Liver (tissue), 9 donors: ENCODE results near the gene GFRA1. TPM values are rescaled to one million over a fixed set of nuclear protein-coding genes. Genes with fewer than 3 reads are reported as not detected.

Experiments used
- DNase-seq: peaks from one replicate; pipeline ENCODE4 v3.0.0-alpha.2; 2017; ENCODE audit warnings: low spot score
- H3K27ac ChIP-seq, 2 donors: one replicate each; pipeline ENCODE4 v1.7.0; 2013; ENCODE audit warnings: inconsistent platforms in 2 of 2, low read length in 2 of 2, control low read depth in 1 of 2, low read depth in 1 of 2, mild to moderate bottlenecking in 1 of 2
- H3K27me3 ChIP-seq, 4 donors: one replicate each; pipeline versions ENCODE4 v1.6.1 to v1.7.0; 2013; ENCODE audit warnings: low read length in 3 of 4, inconsistent platforms in 1 of 4, mild to moderate bottlenecking in 1 of 4, moderate library complexity in 1 of 4; ENCODE audit not compliant: control insufficient read depth in 4 of 4, insufficient read depth in 4 of 4
- H3K36me3 ChIP-seq, 4 donors: one replicate each; pipeline versions ENCODE4 v1.6.1 to v1.7.0; 2013; ENCODE audit warnings: low read length in 3 of 4, mild to moderate bottlenecking in 3 of 4, low read depth in 1 of 4, moderate library complexity in 1 of 4; ENCODE audit not compliant: control insufficient read depth in 4 of 4, insufficient read depth in 3 of 4
- H3K4me1 ChIP-seq, 4 donors: one replicate each; pipeline versions ENCODE4 v1.6.1 to v1.7.0; 2013; ENCODE audit warnings: low read length in 3 of 4, mild to moderate bottlenecking in 3 of 4, moderate library complexity in 1 of 4; ENCODE audit not compliant: control insufficient read depth in 4 of 4, insufficient read depth in 4 of 4
- H3K4me3 ChIP-seq, 3 donors: one replicate each; pipeline versions ENCODE4 v1.6.1 to v1.7.0; 2013; ENCODE audit warnings: low read length in 3 of 3, control low read depth in 1 of 3, low read depth in 1 of 3, mild to moderate bottlenecking in 1 of 3
- H3K9ac ChIP-seq, 2 donors: one replicate each; pipeline ENCODE4 v1.7.0; 2013; ENCODE audit warnings: low read length in 2 of 2, mild to moderate bottlenecking in 2 of 2, moderate library complexity in 2 of 2, control low read depth in 1 of 2, low read depth in 1 of 2
- H3K9me3 ChIP-seq, 4 donors: one replicate each; pipeline versions ENCODE4 v1.6.1 to v1.7.0; 2013; ENCODE audit warnings: low read length in 3 of 4; ENCODE audit not compliant: control insufficient read depth in 4 of 4
- EGR1 ChIP-seq, 2 donors: IDR thresholded peaks; 2 replicates each; pipeline ENCODE4 v1.6.1; 2016 to 2018; ENCODE audit warnings: antibody characterized with exemption in 2 of 2, low read depth in 2 of 2
- FOXA1 ChIP-seq: IDR thresholded peaks from 2 replicates; pipeline ENCODE4 v1.6.1; 2016; ENCODE audit warnings: antibody characterized with exemption
- FOXA2 ChIP-seq: IDR thresholded peaks from 2 replicates; pipeline ENCODE4 v1.6.1; 2016; ENCODE audit warnings: antibody characterized with exemption
- GABPA ChIP-seq, 2 donors: IDR thresholded peaks in 1 of 2; conservative IDR thresholded peaks in 1 of 2; 2 replicates each; pipeline ENCODE4 v1.6.1; 2016; ENCODE audit warnings: antibody characterized with exemption in 2 of 2, mild to moderate bottlenecking in 1 of 2, moderate library complexity in 1 of 2
- HNF4A ChIP-seq, 2 donors: conservative IDR thresholded peaks; 2 replicates each; pipeline ENCODE4 v1.6.1; 2016; ENCODE audit warnings: antibody characterized with exemption in 2 of 2, mild to moderate bottlenecking in 2 of 2
- HNF4G ChIP-seq: IDR thresholded peaks from 2 replicates; pipeline ENCODE4 v1.6.1; 2016; ENCODE audit warnings: antibody characterized with exemption
- JUND ChIP-seq, 2 donors: IDR thresholded peaks; 2 replicates each; pipeline ENCODE4 v1.6.1; 2016; ENCODE audit warnings: antibody characterized with exemption in 2 of 2
- NR2F2 ChIP-seq: IDR thresholded peaks from 2 replicates; pipeline ENCODE4 v1.6.1; 2016; ENCODE audit warnings: antibody characterized with exemption
- RAD21 ChIP-seq, 2 donors: IDR thresholded peaks; 2 replicates each; pipeline ENCODE4 v1.6.1; 2016; ENCODE audit warnings: antibody characterized with exemption in 2 of 2, mild to moderate bottlenecking in 2 of 2
- RXRA ChIP-seq, 2 donors: IDR thresholded peaks; 2 replicates each; pipeline ENCODE4 v1.6.1; 2017 to 2018; ENCODE audit warnings: antibody characterized with exemption in 2 of 2, mild to moderate bottlenecking in 1 of 2
- SP1 ChIP-seq: IDR thresholded peaks from 2 replicates; pipeline ENCODE4 v1.6.1; 2018; ENCODE audit warnings: antibody characterized with exemption, mild to moderate bottlenecking
- TAF1 ChIP-seq: conservative IDR thresholded peaks from 2 replicates; pipeline ENCODE4 v1.6.1; 2016; ENCODE audit warnings: antibody characterized with exemption, mild to moderate bottlenecking
- YY1 ChIP-seq: IDR thresholded peaks from 2 replicates; pipeline ENCODE4 v1.6.1; 2016; ENCODE audit warnings: antibody characterized with exemption, mild to moderate bottlenecking
- WGBS: extraction: QIAGEN DNeasy Blood & Tissue Kit; methylation state at CpG from one replicate; pipeline ENCODE4 v1.1.7; 2013; 5-methylcytosine and 5-hydroxymethylcytosine counted together
- polyA plus RNA-seq, 2 donors: library from polyadenylated mRNA; stranded (reverse) in 1 of 2; unstranded in 1 of 2; fragments of 200-250 nt in 1 of 2; fragments of >200 nt in 1 of 2; fragmentation: Nextera tagmentation in 1 of 2; extraction: Ambion mirVana in 1 of 2; gene quantifications; one replicate each; pipeline versions ENCODE4 v1.2.1 to v1.2.3, GENCODE V29; 2013 to 2015
- total RNA-seq, 2 donors: library from RNA; depleted of rRNA; stranded (reverse); fragments of >200 nt; gene quantifications; one replicate each; pipeline ENCODE4 v1.2.3, GENCODE V29; 2014
- TF ChIP-seq, protein P1 (sequence below): fragments of 150-350 bp; IDR thresholded peaks from 2 replicates; pipeline ENCODE4 v1.5.1; 2017; ENCODE audit warnings: improper control_type of control experiment, low read depth, low read length; ENCODE audit not compliant: missing input control
- TF ChIP-seq, protein P2 (sequence below): IDR thresholded peaks from 2 replicates; pipeline ENCODE4 v1.6.1; 2016; ENCODE audit warnings: antibody characterized with exemption
- TF ChIP-seq, protein P3 (sequence below): IDR thresholded peaks from 2 replicates; pipeline ENCODE4 v1.6.1; 2016; ENCODE audit warnings: antibody characterized with exemption, mild to moderate bottlenecking
- TF ChIP-seq, protein P4 (sequence below): IDR thresholded peaks from 2 replicates; pipeline ENCODE4 v1.6.1; 2016; ENCODE audit warnings: antibody characterized with exemption
- TF ChIP-seq, protein P5 (sequence below): IDR thresholded peaks from 2 replicates; pipeline ENCODE4 v1.6.1; 2016; ENCODE audit warnings: antibody characterized with exemption
- donor health status: healthy.
- donor health status: healthy.
- donor health status: healthy.
- donor health status: healthy.
- donor health status: healthy.

GFRA1 gene
- total and polyA plus RNA-seq, 4 donors = 14.2 to 53.6 (median 17.8) TPM

DNA sequence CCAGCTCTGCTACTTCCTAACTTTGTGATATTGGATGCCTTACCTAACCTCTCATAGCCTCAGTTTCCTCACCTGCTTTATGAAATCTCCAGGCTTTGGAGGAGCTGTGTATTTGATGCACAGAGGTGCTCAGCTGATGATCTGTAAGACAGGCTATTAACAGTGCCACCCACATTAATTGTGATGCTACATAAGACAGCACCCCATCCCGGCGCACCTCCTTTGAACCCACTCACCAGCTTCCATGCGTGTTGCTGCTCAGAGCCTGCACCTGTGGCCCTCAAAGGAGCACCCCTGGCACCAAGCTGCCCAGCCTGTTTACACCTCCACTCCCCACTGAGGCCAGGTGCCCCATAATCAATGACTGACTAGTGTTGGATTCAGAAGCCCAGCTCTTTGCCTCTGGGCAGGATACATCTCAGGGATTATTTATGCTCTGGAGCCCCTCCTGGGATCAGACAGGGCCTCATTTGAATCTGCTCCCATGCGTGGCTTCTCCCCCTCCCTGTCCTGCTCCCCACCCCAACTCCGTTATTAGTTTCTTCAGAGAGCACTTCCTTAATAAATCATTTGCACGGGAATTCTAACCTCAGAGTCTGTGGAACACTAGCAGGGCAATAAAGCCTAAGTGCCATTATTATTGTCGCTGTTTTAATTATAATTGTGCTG is 87.7 kb downstream of the GFRA1 start:
- Histone ChIP-seq H3K4me3 (no peak overlapping the region), H3K36me3 (no peaks in the 10 kb centered on the region), H3K27ac (no peak overlapping the region), H3K9me3 (no peaks in the 10 kb centered on the region), H3K27me3 (no peaks in the 10 kb centered on the region), H3K9ac (no peak overlapping the region), H3K4me1 (peaks cover 3 to 15% (median 10%) of the 10 kb centered on the region in 4 donors)
- TF ChIP-seq NR2F2 = no peak
- TF ChIP-seq, protein P1, sequence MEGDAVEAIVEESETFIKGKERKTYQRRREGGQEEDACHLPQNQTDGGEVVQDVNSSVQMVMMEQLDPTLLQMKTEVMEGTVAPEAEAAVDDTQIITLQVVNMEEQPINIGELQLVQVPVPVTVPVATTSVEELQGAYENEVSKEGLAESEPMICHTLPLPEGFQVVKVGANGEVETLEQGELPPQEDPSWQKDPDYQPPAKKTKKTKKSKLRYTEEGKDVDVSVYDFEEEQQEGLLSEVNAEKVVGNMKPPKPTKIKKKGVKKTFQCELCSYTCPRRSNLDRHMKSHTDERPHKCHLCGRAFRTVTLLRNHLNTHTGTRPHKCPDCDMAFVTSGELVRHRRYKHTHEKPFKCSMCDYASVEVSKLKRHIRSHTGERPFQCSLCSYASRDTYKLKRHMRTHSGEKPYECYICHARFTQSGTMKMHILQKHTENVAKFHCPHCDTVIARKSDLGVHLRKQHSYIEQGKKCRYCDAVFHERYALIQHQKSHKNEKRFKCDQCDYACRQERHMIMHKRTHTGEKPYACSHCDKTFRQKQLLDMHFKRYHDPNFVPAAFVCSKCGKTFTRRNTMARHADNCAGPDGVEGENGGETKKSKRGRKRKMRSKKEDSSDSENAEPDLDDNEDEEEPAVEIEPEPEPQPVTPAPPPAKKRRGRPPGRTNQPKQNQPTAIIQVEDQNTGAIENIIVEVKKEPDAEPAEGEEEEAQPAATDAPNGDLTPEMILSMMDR = no peak
- TF ChIP-seq EGR1 (IDR thresholded peaks at IDR 0.05; ENCODE audit: low read depth in 2 of 2) = no peak
- no peak for TF ChIP-seq GABPA (IDR thresholded peaks at IDR 0.05 in 1 of 2, conservative IDR thresholded peaks at IDR 0.05 in 1 of 2)
- TF ChIP-seq, protein P2, sequence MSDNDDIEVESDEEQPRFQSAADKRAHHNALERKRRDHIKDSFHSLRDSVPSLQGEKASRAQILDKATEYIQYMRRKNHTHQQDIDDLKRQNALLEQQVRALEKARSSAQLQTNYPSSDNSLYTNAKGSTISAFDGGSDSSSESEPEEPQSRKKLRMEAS = no peak
- TF ChIP-seq, protein P3, sequence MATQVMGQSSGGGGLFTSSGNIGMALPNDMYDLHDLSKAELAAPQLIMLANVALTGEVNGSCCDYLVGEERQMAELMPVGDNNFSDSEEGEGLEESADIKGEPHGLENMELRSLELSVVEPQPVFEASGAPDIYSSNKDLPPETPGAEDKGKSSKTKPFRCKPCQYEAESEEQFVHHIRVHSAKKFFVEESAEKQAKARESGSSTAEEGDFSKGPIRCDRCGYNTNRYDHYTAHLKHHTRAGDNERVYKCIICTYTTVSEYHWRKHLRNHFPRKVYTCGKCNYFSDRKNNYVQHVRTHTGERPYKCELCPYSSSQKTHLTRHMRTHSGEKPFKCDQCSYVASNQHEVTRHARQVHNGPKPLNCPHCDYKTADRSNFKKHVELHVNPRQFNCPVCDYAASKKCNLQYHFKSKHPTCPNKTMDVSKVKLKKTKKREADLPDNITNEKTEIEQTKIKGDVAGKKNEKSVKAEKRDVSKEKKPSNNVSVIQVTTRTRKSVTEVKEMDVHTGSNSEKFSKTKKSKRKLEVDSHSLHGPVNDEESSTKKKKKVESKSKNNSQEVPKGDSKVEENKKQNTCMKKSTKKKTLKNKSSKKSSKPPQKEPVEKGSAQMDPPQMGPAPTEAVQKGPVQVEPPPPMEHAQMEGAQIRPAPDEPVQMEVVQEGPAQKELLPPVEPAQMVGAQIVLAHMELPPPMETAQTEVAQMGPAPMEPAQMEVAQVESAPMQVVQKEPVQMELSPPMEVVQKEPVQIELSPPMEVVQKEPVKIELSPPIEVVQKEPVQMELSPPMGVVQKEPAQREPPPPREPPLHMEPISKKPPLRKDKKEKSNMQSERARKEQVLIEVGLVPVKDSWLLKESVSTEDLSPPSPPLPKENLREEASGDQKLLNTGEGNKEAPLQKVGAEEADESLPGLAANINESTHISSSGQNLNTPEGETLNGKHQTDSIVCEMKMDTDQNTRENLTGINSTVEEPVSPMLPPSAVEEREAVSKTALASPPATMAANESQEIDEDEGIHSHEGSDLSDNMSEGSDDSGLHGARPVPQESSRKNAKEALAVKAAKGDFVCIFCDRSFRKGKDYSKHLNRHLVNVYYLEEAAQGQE = no peak
- TF ChIP-seq RXRA (IDR thresholded peaks at IDR 0.05) = no peak
- TF ChIP-seq SP1 = no peak
- TF ChIP-seq TAF1 = no peak
- TF ChIP-seq FOXA1 = no peak
- no peak for TF ChIP-seq RAD21 (IDR thresholded peaks at IDR 0.05)
- TF ChIP-seq HNF4G = no peak
- no peak for TF ChIP-seq YY1
- TF ChIP-seq HNF4A (conservative IDR thresholded peaks at IDR 0.05) = no peak
- WGBS = 83% methylated on average over 7 of the region's 7 CpGs
- DNase-seq = no peak

DNA sequence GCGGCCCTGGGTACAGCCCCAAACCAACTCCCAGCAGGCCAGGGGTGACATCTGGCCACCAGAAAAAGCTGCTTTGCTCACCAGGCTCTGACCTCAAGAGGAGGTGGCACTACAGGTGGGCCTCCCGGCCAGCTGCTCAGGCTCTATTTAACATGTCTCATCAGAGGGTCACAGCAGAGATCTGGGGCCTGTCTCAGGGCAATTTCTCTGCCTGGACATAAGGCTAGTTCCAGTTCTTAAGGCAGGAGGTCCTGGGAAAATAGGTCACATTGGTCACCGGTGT is 88.6 kb downstream of the GFRA1 start:
- Histone ChIP-seq H3K27ac (no peak overlapping the region), H3K4me1 (peaks cover 3 to 15% (median 8%) of the 10 kb centered on the region in 4 donors), H3K27me3 (no peaks in the 10 kb centered on the region), H3K9ac (no peak overlapping the region), H3K9me3 (no peaks in the 10 kb centered on the region), H3K36me3 (no peaks in the 10 kb centered on the region), H3K4me3 (no peak overlapping the region)
- 90% methylated on average over 3 of the region's 3 CpGs for WGBS
- DNase-seq = no peak
- TF ChIP-seq GABPA (IDR thresholded peaks at IDR 0.05 in 1 of 2, conservative IDR thresholded peaks at IDR 0.05 in 1 of 2) (no peak), NR2F2 (no peak), FOXA2 (no peak), YY1 (no peak), EGR1 (IDR thresholded peaks at IDR 0.05; ENCODE audit: low read depth in 2 of 2) (no peak), SP1 (no peak), HNF4A (conservative IDR thresholded peaks at IDR 0.05) (no peak), JUND (IDR thresholded peaks at IDR 0.05) (no peak), HNF4G (no peak), FOXA1 (no peak), RAD21 (IDR thresholded peaks at IDR 0.05) (no peak), RXRA (IDR thresholded peaks at IDR 0.05) (no peak)
- TF ChIP-seq, protein P1 = no peak
- TF ChIP-seq, protein P4, sequence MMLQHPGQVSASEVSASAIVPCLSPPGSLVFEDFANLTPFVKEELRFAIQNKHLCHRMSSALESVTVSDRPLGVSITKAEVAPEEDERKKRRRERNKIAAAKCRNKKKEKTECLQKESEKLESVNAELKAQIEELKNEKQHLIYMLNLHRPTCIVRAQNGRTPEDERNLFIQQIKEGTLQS = no peak
- TF ChIP-seq, protein P5, sequence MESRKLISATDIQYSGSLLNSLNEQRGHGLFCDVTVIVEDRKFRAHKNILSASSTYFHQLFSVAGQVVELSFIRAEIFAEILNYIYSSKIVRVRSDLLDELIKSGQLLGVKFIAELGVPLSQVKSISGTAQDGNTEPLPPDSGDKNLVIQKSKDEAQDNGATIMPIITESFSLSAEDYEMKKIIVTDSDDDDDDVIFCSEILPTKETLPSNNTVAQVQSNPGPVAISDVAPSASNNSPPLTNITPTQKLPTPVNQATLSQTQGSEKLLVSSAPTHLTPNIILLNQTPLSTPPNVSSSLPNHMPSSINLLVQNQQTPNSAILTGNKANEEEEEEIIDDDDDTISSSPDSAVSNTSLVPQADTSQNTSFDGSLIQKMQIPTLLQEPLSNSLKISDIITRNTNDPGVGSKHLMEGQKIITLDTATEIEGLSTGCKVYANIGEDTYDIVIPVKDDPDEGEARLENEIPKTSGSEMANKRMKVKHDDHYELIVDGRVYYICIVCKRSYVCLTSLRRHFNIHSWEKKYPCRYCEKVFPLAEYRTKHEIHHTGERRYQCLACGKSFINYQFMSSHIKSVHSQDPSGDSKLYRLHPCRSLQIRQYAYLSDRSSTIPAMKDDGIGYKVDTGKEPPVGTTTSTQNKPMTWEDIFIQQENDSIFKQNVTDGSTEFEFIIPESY = no peak
